Gastrocnemius medialis (tissue), 4 donors: ENCODE results near the gene DCN.

Source experiments
- CTCF ChIP-seq, 5 experiments: fragments of 450-650 bp in 3 of 5; fragments of 200-600 bp in 2 of 5; sonication (generic) in 2 of 5; IDR thresholded peaks in 4 of 5; conservative IDR thresholded peaks in 1 of 5; 1 replicate in 4 of 5; 2 replicates in 1 of 5; pipeline ENCODE4 v1.5.1; 2016 to 2019; ENCODE audit warnings: antibody characterized with exemption in 5 of 5, mild to moderate bottlenecking in 3 of 5, moderate library complexity in 3 of 5
- POLR2A ChIP-seq, 2 donors: fragments of 450-650 bp; IDR thresholded peaks; one replicate each; pipeline ENCODE4 v1.6.1; 2017; ENCODE audit warnings: antibody characterized with exemption in 2 of 2, mild to moderate bottlenecking in 2 of 2, moderate library complexity in 2 of 2

GRCh38 chr12:91140026-91140931 is 42.3 kb downstream of the DCN start:
- TF ChIP-seq CTCF (IDR thresholded peaks at IDR 0.05 in 4 of 5, conservative IDR thresholded peaks at IDR 0.05 in 1 of 5) (no peak), POLR2A (IDR thresholded peaks at IDR 0.05) (no peak)
